HFF-Myc (cell line): ENCODE data around the gene PLEKHA6.

Experiments
- DNase-seq: peaks from one replicate; pipeline ENCODE4 v3.0.0-alpha.2; 2011; ENCODE audit warnings: low read depth; ENCODE audit errors: extremely low read depth
- H3K4me3 ChIP-seq: replicated peaks from 2 replicates; pipeline ENCODE4 v1.5.1; 2011; ENCODE audit warnings: low read depth, mild to moderate bottlenecking, control low read depth, low read length
- CTCF ChIP-seq: IDR thresholded peaks from 2 replicates; pipeline ENCODE4 v1.5.1; 2012; ENCODE audit warnings: mild to moderate bottlenecking, low read depth, low read length, control low read depth; ENCODE audit errors: missing control alignments

Gene PLEKHA6

GRCh38 chr1:204382714-204383083, 23.0 kb upstream of the PLEKHA6 start:
- no peak for TF ChIP-seq CTCF
- DNase-seq: no peak
- no peak overlapping the region for H3K4me3 ChIP-seq

- TF ChIP-seq CTCF: no peak
- no peak overlapping the region for H3K4me3 ChIP-seq
- no peak for DNase-seq
Measured at GRCh38 chr1:204380293-204380831, 20.6 kb upstream of the PLEKHA6 start.

GRCh38 chr1:204377800-204378668, 18.3 kb upstream of the PLEKHA6 start:
- H3K4me3 ChIP-seq: peak overlapping the region; percentile 37
- no peak for TF ChIP-seq CTCF
- DNase-seq: no peak

- H3K4me3 ChIP-seq: peak overlapping the region; percentile 37; the same call in 1 of the 2 replicates
- TF ChIP-seq CTCF: no peak
- no peak for DNase-seq
Measured at GRCh38 chr1:204376919-204377799, 17.4 kb upstream of the PLEKHA6 start.

GRCh38 chr1:204376465-204376864, 16.7 kb upstream of the PLEKHA6 start:
- no peak for TF ChIP-seq CTCF
- H3K4me3 ChIP-seq: no peak overlapping the region
- DNase-seq: no peak

- H3K4me3 ChIP-seq: no peak overlapping the region
- DNase-seq: no peak
- no peak for TF ChIP-seq CTCF
Measured at GRCh38 chr1:204373911-204374310, 14.2 kb upstream of the PLEKHA6 start.
